T-helper 9 cell (primary cell): Measurements from ENCODE around the gene TIE1.

Experiments
- DNase-seq: peaks from one replicate; pipeline ENCODE4 v3.0.0-alpha.2; 2020

Gene TIE1

DNA sequence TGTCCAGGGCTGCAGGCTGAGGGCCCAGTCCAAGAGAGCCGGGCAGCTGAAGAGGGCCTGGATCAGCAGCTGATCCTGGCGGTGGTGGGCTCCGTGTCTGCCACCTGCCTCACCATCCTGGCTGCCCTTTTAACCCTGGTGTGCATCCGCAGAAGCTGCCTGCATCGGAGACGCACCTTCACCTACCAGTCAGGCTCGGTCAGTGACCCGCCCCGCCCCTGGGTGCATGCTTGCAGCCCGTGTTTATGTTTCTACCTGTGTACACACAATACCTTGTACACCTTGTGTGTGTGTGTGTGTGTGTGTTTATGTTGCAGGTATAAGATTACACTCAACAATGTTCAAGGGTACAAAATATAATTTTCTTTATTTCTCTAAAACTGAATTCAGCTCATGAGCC, 13.0 kb downstream of the TIE1 start:
- no peak for DNase-seq

DNA sequence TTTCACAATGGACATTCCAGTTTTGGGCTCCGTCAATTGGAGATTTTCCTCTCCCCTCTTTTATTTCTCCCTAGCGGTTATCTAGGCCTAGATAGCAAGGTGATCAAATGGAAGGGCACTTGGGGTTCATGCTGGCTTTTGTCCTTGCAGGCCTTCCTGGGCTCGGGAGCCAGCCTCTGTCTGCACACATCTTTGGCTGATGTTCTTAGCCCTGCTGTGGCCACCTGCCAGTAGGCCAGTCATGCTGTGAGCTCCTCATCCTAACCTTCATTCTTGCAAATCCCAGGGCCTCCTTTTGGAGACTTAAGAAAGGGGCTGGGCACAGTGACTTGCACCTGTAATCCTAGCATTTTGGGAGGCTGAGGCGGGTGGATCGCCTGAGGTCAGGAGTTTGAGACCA, 13.5 kb downstream of the TIE1 start:
- no peak for DNase-seq

DNA sequence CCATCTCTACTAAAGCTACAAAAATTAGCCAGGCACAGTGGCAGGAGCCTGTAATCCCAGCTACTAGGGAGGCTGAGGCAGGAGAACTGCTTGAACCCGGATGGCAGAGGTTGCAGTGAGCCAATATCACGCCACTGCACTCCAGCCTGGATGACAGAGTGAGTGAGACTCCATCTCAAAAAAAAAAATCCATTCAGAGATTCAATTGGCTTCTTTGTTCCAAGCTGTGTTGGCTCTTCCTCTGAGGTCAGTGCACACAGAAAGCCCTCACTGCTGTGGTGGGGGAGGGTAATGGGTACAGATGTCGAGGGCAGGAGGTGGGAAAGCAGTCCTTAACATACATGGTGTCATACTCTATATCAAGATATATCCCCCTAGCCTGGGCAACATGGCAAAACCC, 14.7 kb downstream of the TIE1 start:
- no peak for DNase-seq

DNA sequence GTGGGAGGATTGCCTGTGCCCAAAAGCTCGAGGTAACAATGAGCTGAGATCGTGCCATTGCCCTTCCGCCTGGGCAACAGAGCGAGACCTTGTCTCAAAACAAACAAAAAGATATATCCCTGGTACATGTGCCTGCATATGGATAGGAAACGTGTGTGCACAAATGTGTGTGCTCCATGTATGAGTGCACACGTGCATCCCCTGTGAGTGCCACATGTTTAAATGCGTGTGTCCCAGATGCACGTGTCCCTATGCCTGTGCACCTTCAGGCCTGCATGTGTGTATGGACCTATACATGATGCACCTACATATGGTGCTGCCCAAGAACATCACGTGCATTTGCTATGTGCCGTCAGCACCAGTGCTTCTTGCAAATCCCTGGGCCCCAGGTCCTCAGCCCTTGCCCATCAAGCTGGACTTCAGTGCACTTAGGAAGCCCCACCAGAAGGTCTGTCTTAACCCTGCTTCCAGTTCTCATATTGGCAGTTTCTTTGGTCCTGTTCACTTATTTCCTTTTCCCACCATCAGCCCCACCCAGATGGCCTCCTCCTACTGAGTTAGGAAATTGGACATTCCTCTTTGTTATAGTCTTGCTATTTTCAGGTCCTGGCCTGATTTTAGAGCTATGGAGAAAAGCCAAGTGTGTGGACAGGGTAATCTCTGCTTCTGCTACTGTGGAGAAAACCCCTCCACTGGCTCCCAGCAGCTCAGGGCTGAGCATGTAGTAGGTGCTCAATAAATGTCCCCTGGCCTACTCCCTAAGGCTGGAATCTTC, 15.4 kb downstream of the TIE1 start:
- DNase-seq = no peak

DNA sequence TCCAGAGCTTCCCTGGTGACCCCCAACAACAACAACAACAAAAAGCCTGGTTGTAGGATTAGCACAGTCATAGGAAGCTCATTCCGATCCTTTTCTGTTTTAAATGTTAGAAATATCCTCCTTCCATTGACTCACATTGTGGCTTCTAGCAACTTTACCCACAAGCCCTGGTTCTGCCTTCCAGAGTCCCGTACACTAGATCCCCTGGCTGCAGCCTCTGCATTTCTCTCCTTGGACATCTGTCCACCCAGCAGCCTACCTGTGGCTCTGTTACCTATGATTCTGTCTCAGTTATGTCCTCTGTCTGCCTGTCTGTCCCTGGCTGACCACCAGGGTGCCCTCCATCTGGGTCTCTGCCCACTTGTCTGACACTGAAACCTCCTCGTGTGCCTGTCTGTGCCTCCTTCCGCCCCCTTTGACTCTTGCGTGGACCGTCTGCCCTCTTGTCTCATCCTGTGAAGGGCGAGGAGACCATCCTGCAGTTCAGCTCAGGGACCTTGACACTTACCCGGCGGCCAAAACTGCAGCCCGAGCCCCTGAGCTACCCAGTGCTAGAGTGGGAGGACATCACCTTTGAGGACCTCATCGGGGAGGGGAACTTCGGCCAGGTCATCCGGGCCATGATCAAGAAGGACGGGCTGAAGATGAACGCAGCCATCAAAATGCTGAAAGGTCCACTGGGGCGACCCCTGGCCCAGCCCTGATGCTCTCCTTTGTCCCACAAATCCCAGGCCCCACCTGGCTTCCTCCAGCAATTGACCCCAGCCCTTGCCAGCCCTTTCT, 16.1 kb downstream of the TIE1 start:
- DNase-seq = no peak

DNA sequence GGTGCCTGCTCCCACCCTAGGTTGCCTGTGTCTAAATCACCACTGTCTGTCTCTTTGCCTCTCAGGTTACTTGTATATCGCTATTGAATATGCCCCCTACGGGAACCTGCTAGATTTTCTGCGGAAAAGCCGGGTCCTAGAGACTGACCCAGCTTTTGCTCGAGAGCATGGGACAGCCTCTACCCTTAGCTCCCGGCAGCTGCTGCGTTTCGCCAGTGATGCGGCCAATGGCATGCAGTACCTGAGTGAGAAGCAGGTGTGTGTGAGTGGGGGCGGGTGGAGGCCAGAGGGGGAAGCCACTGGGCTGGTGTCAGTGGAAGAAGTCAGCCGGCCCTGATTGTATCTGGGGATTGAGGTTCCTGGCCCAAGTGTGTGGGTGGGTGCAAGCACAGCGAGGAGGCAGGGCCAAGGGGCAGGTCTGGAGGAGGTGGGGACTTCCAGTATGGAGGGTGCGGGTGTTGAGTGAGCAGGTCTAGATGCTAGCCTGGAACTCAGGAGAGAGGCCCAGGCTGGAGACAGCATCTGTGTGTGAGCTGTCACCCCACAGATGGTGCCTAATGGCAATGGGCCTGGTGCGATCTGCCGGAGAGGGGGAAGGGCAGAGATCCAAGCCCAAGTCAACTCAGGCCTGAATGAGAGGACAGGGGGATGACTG, 17.2 kb downstream of the TIE1 start:
- DNase-seq = no peak

DNA sequence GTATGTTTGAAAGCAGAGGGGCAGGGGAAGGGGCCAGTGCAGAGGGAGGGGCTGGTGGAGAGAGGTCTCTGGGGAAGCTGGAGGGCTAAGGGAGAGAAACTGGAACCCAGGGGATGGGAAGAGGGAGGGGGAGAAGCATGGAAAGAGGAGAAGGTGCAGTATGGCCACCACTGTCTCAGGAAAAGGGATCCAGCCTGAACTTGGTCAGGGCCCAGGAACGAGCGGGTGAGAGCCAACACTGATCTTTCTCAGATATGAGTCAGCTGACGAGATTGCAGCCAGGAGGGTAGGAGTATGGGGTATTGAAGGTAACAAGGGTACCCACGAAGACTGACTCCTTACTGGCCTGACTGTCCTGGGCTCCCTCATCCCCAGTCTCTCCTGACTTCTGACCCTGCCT, 18.0 kb downstream of the TIE1 start:
- DNase-seq = no peak

DNA sequence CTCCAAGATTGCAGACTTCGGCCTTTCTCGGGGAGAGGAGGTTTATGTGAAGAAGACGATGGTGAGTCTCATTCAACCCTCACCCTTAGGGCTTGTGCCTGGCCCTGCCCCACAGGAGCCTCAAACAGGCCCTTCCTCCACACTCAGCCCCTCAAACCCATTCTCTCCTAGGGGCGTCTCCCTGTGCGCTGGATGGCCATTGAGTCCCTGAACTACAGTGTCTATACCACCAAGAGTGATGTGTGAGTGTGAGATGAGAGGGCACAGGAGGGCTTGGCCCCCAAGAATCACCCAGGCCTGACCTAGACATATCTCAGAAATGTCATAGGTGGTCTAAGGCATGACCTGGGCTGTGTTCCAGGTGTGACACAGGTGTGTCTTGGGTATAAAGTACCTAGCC, 18.5 kb downstream of the TIE1 start:
- no peak for DNase-seq

DNA sequence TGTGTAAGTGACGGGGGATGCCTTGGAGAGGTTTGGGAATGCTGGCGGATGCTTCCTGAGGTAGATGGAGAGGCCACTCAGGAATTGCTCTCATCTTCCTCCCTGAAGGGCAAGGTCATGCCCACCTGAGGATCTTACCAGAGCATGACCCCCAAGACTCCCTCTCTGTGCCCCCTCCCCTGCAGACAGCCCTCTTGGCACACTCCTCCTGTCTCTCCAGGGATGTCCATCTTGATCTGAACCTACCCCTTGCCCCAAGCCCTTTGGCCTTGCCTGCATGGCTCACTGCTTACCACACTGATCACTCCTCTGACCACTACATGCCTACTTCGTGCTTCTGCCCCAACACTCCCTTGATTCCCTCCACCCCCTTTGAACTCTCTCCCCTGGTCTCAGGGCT, 19.0 kb downstream of the TIE1 start:
- DNase-seq = no peak

DNA sequence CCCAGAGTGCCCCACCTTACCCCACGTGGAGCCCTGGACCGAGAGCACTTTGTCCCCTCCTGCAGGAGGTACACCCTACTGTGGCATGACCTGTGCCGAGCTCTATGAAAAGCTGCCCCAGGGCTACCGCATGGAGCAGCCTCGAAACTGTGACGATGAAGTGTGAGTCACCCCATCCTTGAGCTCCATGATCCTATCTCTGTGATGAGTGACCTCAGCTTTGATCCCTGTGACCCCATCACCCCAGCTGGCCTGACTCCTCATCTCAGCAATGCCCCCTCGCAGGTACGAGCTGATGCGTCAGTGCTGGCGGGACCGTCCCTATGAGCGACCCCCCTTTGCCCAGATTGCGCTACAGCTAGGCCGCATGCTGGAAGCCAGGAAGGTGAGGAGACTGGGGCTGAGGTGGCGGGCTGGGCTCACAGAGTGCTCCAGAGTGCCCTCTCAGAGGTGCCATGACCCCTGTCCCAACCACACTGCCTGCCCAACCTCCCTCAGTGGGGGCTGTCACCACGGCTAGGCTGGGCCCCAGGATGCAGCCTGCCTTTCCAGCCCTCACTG, 20.6 kb downstream of the TIE1 start:
- no peak for DNase-seq

DNA sequence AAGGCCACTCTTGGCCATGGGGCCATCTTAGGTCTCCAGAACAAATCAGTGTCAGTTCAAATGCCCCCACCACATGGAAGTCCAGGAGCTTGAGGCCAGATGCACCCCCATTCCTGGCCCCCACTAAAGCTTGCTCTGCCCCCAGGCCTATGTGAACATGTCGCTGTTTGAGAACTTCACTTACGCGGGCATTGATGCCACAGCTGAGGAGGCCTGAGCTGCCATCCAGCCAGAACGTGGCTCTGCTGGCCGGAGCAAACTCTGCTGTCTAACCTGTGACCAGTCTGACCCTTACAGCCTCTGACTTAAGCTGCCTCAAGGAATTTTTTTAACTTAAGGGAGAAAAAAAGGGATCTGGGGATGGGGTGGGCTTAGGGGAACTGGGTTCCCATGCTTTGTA, 21.7 kb downstream of the TIE1 start:
- no peak for DNase-seq

DNA sequence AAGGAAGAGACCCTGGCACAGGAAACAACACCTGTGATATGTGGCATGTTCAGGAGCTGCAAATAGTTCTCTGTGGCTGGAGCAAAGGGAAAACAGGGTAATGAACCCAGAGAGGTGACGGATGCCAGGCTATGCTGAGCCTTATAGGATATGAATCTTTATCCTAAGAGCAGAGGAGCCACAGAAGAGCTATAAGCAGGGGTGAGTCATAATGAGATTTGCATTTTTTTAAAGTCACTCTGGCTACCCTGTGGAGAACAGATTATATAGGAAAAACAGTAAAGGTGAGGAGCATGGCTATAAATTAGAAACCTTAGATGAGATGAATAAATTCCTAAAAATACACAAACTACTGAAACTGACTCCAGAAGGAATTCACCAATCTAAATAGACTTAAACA, 24.0 kb downstream of the TIE1 start:
- DNase-seq = no peak

DNA sequence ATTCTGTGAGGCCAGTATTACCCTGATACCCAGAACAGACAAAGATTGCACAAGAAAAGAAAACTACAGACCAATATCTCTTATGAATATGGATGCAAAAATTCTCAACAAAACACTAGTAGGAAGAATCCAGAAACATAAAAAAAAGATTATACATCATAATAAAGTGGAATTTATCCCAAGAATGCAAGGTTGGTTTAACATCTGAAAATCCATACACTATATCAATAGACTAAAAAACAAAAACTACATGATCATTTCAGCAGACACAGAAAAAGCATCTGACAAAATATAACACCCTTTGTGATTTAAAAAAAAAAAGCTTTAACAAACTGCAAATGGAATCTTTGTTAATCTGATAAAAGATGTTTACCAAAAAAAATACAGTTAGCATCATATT, 24.6 kb downstream of the TIE1 start:
- no peak for DNase-seq

DNA sequence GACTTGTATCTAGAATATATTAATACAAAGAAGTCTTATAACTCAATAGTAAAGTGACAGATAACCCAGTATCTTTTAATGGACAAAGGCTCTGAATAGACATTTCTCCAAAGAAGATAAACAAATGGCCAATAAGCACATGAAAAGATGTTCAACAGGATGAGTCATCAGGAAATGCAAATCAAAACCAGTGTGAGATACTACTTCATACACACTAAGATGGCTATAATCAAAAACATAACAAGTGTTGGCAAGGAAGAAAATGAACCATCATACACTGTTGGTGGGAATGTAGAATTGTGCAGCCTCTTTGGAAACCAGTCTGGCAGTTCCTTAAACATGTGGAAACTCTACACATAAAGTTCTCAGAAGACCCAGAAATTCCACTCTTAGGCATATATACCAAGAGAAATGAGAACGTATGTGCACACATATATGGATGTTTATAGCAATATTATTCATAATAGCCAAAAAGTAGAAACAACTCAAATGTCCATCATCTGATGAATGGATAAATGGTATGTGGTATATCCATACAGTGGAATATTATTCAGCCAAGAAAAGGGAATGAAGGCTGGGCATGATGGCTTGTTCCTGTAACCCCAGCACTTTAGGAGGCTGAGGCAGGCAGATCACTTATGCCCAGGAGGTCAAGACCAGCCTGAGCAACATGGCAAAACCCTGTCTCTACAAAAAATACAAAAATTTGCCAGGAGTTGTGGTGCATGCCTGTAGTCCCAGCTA, 26.9 kb downstream of the TIE1 start:
- DNase-seq = no peak

DNA sequence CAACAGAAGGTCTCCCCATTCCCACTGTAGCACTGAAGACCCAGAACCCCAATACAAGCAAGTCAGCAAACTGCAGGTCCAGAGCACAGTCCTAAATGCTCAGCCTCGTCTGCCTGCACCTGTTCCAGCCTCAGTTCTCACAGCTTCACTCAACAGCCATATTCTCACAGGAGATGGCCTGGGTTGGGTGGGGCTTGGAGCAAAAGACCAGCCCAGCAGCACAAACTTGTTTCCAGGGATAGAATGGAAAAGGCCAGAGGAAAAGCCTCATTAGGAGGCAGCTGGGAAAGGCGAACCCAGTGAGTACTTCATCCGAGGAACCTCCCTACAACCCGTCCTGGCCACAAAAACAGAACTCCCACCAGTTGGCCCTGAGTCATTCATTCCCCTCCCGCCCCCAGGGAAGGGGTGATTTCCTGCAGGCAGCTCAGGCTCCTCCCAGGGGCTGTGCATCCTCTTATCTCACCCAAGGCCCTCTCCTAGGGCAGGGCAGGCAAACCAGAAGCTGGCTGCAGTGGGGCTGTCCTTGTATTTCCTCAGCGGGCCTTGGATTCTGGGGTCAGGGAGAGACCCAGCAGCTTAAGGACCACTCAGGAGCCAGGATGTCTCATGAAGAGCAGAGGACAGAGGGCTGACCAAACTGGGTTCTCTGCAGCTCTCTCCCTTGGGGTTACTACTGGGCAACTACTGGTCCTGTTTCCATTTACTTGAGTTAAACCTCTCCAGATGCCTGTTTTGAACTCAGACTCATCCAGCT, 29.4 kb downstream of the TIE1 start:
- DNase-seq = no peak

DNA sequence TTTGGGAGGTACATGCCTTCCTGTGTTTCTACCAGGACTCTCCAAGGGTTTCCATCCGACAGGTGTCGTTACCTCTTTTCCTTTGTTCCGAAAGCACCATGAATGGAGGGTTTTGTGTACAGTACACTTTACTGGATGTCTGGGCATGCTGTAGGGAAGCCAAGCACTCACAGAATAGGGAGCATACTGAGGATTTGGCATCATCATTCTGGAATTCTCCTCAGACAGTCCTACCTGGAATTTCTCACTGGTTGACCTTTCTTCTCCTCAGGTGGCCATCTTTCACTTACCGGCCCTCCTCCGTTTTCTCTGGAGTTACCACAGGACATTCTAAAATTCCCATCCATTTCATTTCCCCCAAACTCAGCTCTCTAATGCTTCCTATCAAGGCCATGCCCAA, 30.9 kb downstream of the TIE1 start:
- DNase-seq = no peak

DNA sequence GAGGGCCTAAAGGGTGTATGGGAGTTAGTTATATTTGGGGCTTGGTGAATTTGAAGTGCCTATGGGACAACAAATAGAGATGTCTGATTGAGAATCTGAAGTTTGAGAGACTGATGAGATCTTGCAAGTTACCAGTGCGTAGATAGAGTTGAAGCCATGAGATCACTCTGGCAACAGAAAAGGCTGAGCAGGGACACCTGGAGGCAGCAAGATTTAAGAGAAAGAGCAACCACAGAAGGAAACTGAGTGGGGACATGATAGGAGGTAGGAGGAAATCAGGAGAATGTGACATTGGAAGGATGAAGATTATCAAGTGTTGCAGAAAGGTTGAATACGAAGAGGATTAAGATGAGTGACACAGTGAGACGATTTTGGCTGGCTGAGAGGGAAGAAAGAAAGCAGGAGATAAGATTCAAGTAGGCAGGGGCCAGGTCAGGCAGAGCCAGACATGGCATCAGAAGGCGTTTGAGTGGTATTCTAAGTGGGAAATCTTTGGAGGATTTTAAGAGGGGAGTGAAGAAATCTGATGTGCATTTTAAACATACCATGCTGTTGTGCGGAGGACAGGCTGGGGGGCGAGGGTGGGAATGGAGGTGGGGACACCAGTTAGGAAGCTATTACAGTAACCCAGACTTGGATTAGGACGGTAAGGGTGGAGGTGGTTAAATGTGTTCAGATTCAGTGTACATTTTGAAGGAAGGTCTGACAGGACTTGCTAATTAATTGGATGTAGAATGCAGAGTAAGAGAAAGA, 33.8 kb downstream of the TIE1 start:
- no peak for DNase-seq

DNA sequence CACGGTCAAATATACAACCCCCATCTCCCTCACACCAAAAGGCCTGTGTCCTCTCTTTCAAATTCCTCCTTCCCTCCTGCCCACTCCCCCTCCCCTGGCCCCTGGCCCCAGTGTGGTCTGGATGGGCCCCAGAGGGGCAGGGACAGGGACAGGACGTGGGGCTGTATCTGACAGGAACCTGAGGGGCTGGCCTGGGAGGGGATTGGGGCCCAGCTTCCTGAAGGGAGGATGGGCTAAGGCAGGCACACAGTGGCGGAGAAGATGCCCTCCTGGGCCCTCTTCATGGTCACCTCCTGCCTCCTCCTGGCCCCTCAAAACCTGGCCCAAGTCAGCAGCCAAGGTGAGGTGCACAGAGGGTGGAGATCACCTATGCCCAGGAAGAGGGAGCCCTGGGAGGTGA, 36.8 kb downstream of the TIE1 start, which contains the start of gene MPL:
MPL (plus strand) TSS at position 231 of the 400 bp plus-strand sequence; CDS start at position 262, 31 bp downstream.
- DNase-seq = no peak

DNA sequence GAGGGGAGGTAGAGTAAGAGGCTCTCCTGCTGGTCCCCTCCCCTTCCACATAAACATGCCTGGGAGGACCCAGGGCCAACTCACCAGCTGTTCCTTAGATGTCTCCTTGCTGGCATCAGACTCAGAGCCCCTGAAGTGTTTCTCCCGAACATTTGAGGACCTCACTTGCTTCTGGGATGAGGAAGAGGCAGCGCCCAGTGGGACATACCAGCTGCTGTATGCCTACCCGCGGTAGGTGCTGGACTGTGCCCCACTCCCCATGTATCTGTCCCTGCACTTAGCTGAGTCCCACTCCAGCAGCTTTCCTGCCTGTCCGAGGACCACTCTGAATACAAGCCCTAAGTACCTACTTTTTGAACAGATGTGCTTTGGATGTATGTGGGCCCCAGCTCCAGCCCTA, 37.2 kb downstream of the TIE1 start:
- DNase-seq = no peak

DNA sequence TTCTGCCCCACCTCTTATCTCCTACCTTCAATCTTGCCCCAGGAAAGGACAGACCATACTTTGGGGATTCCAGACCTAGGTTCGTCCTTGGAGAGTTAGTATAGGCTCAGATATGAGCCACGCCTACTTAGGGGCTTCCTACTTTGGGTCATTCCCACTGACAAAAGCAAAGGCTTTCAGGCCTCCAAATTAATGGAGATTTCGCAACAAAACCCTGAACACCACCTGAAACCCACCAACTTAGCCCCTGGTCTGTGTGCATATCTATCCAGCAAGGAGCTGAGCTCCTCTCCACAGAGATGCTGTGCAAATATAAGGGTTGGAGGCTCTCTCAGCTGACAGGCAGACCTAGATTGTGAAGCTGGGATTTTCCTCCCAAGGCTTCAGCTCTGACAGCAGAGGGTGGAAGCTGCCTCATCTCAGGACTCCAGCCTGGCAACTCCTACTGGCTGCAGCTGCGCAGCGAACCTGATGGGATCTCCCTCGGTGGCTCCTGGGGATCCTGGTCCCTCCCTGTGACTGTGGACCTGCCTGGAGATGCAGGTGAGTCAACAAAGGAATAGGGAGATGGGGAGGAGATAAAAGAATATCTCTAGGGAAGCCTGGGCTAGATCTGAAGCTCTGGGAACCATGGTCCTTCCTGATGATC, 38.9 kb downstream of the TIE1 start:
- no peak for DNase-seq

DNA sequence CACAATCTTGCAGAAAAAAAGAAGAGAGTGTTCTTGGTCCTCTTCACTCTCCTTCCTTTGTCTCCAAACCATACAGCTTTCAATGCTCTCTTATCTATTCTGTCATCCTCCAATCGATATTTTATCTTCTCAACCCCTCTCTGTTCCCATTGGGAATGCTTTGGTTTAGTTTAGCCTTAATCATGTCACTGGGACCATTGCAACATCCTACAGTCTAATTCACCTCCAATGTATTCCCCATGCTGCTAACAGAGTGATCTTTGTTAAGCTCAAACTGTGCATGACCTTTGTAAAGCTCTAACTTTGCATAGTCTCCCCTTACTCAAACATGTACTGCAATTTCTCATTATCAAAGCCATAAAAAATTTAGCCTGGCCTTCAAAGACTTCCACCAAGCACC, 39.8 kb downstream of the TIE1 start:
- DNase-seq = no peak
